GM12801 (cell line): ENCODE measurements around the gene CREG2.

Experiments used
- TF ChIP-seq, protein P1 (sequence below): IDR thresholded peaks from one replicate; pipeline ENCODE4 v1.5.1; 2011; ENCODE audit warnings: control low read depth; ENCODE audit not compliant: insufficient read length; ENCODE audit errors: extremely low read depth

Gene CREG2

GRCh38 chr2:101302016-101302415 is 85.3 kb downstream of the CREG2 start:
- TF ChIP-seq, protein P1, sequence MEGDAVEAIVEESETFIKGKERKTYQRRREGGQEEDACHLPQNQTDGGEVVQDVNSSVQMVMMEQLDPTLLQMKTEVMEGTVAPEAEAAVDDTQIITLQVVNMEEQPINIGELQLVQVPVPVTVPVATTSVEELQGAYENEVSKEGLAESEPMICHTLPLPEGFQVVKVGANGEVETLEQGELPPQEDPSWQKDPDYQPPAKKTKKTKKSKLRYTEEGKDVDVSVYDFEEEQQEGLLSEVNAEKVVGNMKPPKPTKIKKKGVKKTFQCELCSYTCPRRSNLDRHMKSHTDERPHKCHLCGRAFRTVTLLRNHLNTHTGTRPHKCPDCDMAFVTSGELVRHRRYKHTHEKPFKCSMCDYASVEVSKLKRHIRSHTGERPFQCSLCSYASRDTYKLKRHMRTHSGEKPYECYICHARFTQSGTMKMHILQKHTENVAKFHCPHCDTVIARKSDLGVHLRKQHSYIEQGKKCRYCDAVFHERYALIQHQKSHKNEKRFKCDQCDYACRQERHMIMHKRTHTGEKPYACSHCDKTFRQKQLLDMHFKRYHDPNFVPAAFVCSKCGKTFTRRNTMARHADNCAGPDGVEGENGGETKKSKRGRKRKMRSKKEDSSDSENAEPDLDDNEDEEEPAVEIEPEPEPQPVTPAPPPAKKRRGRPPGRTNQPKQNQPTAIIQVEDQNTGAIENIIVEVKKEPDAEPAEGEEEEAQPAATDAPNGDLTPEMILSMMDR = no peak

- TF ChIP-seq, protein P1 = no peak
Observed at GRCh38 chr2:101300836-101301235, 86.5 kb downstream of the CREG2 start.

DNA sequence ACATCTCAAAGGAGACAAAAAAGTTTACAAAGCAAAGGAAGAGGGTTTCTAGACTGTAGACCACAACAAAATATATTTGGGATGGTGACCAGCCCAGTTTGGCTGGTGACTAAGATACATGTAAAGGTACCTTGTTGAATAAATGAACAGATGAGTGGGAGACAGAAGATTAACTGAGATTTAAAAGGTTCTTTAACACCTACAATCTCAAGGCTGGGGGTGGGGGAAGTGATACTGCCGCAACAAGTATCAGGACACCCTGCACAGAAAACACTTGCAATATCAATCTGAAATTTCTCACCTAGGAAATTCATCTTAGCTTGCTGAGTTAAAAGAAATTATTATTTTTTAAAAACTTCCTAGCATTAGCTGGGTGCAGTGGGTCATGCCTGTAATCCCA is 87.1 kb downstream of the CREG2 start:
- TF ChIP-seq, protein P1 = no peak

DNA sequence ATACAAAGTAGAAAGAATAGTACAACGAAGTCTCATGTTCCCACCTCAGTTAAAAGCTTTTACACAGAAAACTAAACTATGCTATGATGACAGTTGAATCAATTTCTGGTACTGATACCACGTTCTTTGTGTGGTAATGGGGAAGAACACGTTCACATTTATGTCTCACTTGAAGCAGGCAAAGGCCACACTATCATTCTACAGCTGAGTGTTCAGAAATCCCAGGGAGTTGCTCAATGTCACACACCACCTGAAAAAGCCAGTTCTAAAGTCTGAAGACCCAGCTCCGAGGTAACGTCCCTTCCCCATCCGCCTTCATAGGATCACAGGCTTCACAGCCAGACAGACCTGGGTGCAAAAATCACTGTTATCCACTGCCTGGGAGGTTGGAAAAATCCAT is 87.7 kb downstream of the CREG2 start:
- TF ChIP-seq, protein P1 = no peak

GRCh38 chr2:101297383-101297782 is 89.9 kb downstream of the CREG2 start:
- TF ChIP-seq, protein P1 = no peak

GRCh38 chr2:101296371-101296770 is 90.9 kb downstream of the CREG2 start:
- TF ChIP-seq, protein P1 = no peak

DNA sequence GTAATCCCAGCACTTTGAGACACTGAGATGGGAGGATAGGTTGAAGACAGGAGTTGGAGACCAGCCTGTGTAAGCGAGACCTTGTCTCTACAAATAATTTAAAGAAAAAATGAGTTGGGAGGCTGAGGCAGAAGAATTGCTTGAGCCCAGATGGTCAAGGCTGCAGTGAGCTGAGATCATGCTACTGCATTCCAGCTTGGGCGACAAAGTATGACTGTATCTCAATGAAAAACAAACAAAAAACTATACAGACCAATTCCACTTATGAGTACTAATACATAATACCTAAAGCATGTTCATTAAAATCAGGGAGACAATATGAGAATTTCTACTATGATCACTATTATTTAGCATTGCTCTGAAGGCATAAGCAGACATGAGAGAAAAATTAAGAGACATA is 91.4 kb downstream of the CREG2 start:
- TF ChIP-seq, protein P1 = no peak
